Heart left ventricle (tissue), 16 donors: Measurements from ENCODE around the gene EPB41L2. TPM values are rescaled to one million over a fixed set of nuclear protein-coding genes. Genes with fewer than 3 reads are reported as not detected.

Experiments
- ATAC-seq, 4 donors: fragments of 200-7000 bp; cut with Tn5 transposase; one replicate each; pipeline ENCODE4 v1.9.1; 2020 to 2022; ENCODE audit warnings: moderate library complexity in 4 of 4, mild to moderate bottlenecking in 3 of 4, moderate number of reproducible peaks in 1 of 4
- DNase-seq, 5 donors: peaks; one replicate each; pipeline ENCODE4 v3.0.0-alpha.2; 2020
- H3K27ac ChIP-seq, 12 donors: fragments of 200-600 bp; sonication (generic) in 4 of 12; one replicate each; pipeline versions ENCODE4 v1.5.0 to v1.8.0; 2016 to 2022; ENCODE audit warnings: mild to moderate bottlenecking in 2 of 12
- H3K27me3 ChIP-seq, 9 donors: fragments of 200-600 bp; sonication (generic) in 2 of 9; one replicate each; pipeline versions ENCODE4 v1.5.1 to v1.8.0; 2016 to 2022; ENCODE audit warnings: mild to moderate bottlenecking in 3 of 9
- H3K36me3 ChIP-seq, 9 donors: fragments of 200-600 bp; sonication (generic) in 2 of 9; one replicate each; pipeline versions ENCODE4 v1.5.0 to v1.8.0; 2018 to 2022; ENCODE audit warnings: mild to moderate bottlenecking in 2 of 9
- H3K4me1 ChIP-seq, 12 donors: fragments of 200-600 bp; sonication (generic) in 4 of 12; one replicate each; pipeline versions ENCODE4 v1.5.0 to v1.8.0; 2016 to 2022; ENCODE audit warnings: mild to moderate bottlenecking in 3 of 12
- H3K4me3 ChIP-seq, 12 donors: fragments of 200-600 bp; sonication (generic) in 4 of 12; one replicate each; pipeline versions ENCODE4 v1.5.0 to v1.8.0; 2017 to 2022; ENCODE audit warnings: mild to moderate bottlenecking in 9 of 12, moderate library complexity in 4 of 12
- H3K9me3 ChIP-seq, 12 donors: fragments of 200-600 bp; sonication (generic) in 4 of 12; one replicate each; pipeline versions ENCODE4 v1.5.0 to v1.8.0; 2016 to 2022; ENCODE audit warnings: mild to moderate bottlenecking in 1 of 12
- POLR2A ChIP-seq, 2 donors: fragments of 450-650 bp; IDR thresholded peaks; one replicate each; pipeline ENCODE4 v1.6.1; 2017; ENCODE audit warnings: antibody characterized with exemption in 2 of 2, mild to moderate bottlenecking in 2 of 2, moderate library complexity in 2 of 2
- WGBS, 4 donors: extraction: QIAGEN DNeasy Blood & Tissue Kit in 2 of 4; methylation state at CpG; one replicate each; pipeline versions ENCODE4 v1.1.5 to v1.1.7; 2013 to 2018; 5-methylcytosine and 5-hydroxymethylcytosine counted together
- intact Hi-C, 10 donors: fragments of 100-400 bp; cut with DNase I; formaldehyde crosslinking; loops; one replicate each; pipeline versions ENCODE4 v1.11.1 to v1.14.2; 2022
- polyA plus RNA-seq, 2 donors: library from polyadenylated mRNA; stranded (reverse); fragments of 200-250 nt; gene quantifications; one replicate each; pipeline ENCODE4 v1.2.3, GENCODE V29; 2013
- total RNA-seq, 9 donors: library from RNA; depleted of rRNA in 2 of 9; stranded (reverse); fragments of >200 nt in 2 of 9; fragmentation: NEBNext Ultra II Directional in 3 of 9; extraction: Animal tissue kit (Norgen Biotek cat#: 25700) in 3 of 9; gene quantifications; one replicate each; pipeline versions ENCODE4 v1.1.0 to v1.2.4, GENCODE V29; 2016 to 2023
- TF ChIP-seq, protein P1 (sequence below), 12 donors: fragments of 200-600 bp; sonication (generic) in 4 of 12; IDR thresholded peaks; one replicate each; pipeline versions ENCODE4 v1.5.0 to v1.8.0; 2018 to 2022; ENCODE audit warnings: antibody characterized with exemption in 12 of 12, mild to moderate bottlenecking in 5 of 12
- donor health status: ischemic (EF 13 %, LVEDD 7.1; RV severe dilation, severe dysfunction).
- donor health status: healthy with polysubstance abuse.
- donor health status: DM: no; HTN: yes; CAD: no.
- donor health status: DM: no; HTN: no; CAD: no.
- donor health status: ischemic (EF 25% LVEDD 6.9; RV normal size, moderate dysfunction).
- donor health status: ischemic (EF 25% LVEDD 5.7; RV mildly dilated, moderate dysfunction).
- donor health status: healthy.
- donor health status: DM: yes; HTN: yes; CAD: no.
- donor health status: ischemic (EF 35%, LVEDD 5.7; RV mildly dilated, moderate dysfunction).
- donor health status: nonischemic (EF 11% LVEDD 7.7; RV severe dilation, severe dysfunction).
- donor health status: DM: yes; HTN: yes; CAD: no.
- donor health status: PGD.
- donor health status: ischemic (EF 29% LVEDD 5.4; RV normal size, mild dysfunction).
- donor health status: nonischemic (EF 23%, LVEDD 6.1; RV moderate dilation, normal function).

The EPB41L2 gene
- total and polyA plus RNA-seq, 11 donors = 21.3 to 115 (median 51.9) TPM

DNA sequence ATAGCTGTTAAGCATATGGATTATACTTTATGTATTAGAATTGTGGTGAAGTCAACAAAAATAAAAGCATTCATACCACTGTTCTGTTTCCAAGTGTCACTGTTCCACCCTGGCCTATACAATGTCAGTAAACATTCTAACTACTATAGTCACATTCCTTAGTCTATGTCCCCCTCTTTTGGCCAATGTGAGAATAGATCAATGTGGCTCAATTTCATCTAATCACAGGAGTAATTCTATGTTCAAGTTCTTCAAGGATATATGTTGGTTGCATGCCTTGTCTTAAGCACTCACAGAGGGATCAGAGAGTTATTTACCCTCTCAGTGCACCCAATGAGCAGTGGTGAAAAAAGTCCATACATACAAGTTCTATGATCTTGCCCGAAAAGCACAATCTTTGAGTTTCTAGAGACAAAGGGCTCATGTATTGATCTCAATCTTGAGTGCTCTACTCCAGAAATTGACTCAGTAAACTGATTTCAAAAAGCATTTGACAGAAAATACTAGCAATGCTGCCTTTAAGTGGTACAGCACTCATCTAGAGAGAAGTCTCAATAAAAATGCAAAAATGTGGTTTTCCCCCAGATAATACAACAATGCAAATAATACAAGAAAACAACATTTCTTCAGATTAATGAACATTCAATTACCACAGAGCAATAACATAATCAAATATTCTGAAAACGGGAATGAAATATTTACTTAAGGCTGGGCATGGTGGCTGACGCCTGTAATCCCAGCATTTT lies 219.3 kb downstream of the EPB41L2 start:
- Histone ChIP-seq H3K9me3 (no peaks in the 10 kb centered on the region), H3K4me1 (peaks cover 0 to 38% (median 4%) of the 10 kb centered on the region in 12 donors), H3K36me3 (peaks cover 0 to 28% (median 3%) of the 10 kb centered on the region in 9 donors), H3K27me3 (no peaks in the 10 kb centered on the region), H3K4me3 (no peak overlapping the region), H3K27ac (no peak overlapping the region)
- DNase-seq (no peak), ATAC-seq (no peak)
- 78 to 87% (median 80%) methylated on average over 3 of the region's 3 CpGs for WGBS, 4 donors
- no peak for TF ChIP-seq POLR2A (IDR thresholded peaks at IDR 0.05)
- TF ChIP-seq, protein P1, sequence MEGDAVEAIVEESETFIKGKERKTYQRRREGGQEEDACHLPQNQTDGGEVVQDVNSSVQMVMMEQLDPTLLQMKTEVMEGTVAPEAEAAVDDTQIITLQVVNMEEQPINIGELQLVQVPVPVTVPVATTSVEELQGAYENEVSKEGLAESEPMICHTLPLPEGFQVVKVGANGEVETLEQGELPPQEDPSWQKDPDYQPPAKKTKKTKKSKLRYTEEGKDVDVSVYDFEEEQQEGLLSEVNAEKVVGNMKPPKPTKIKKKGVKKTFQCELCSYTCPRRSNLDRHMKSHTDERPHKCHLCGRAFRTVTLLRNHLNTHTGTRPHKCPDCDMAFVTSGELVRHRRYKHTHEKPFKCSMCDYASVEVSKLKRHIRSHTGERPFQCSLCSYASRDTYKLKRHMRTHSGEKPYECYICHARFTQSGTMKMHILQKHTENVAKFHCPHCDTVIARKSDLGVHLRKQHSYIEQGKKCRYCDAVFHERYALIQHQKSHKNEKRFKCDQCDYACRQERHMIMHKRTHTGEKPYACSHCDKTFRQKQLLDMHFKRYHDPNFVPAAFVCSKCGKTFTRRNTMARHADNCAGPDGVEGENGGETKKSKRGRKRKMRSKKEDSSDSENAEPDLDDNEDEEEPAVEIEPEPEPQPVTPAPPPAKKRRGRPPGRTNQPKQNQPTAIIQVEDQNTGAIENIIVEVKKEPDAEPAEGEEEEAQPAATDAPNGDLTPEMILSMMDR (IDR thresholded peaks at IDR 0.05) = peak in 9 of 12 donors; percentile 15 to 55 (median 40)
- intact Hi-C loops = loop anchor here in 6 of 10 donors (10.0 kb wide), 1 partner anchor 519 kb away; no protein-coding TSS in a partner anchor

DNA sequence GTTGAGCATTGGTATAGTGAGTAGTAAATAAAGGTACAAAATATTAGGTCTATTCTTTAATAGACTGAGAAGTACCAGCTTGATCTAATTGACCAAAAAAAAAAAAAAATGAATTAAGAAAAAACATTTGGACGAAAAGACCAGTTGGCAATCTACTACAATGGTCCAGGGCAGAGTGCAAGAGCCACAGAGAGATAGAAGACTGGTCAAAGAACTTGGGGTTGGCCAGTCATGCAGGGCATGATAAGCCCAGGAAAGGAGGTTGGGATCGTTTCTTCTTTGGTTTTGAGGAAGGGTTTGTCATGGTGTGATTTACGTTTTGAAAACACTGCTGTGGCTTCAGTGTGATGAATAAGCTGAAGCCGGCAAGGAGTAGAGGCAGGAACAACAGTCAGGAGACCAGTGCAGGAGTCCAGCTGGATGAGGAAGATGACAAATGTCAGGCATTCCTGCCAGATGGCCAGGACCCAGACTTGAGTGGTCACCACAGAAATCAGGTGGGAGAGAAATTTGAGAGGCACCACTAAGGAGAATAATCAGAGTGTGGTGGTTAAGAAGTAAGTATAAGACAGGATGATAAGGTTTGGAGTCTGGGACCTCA lies 221.8 kb downstream of the EPB41L2 start:
- Histone ChIP-seq H3K4me3 (no peak overlapping the region), H3K27me3 (no peaks in the 10 kb centered on the region), H3K36me3 (peaks cover 0 to 36% (median 3%) of the 10 kb centered on the region in 9 donors), H3K9me3 (no peaks in the 10 kb centered on the region), H3K27ac (no peak overlapping the region), H3K4me1 (peaks cover 0 to 22% (median 0%) of the 10 kb centered on the region in 12 donors)
- WGBS, 4 donors = 70 to 77% (median 72%) methylated on average over 4 of the region's 4 CpGs
- DNase-seq (no peak), ATAC-seq (no peak)
- intact Hi-C loops = loop anchor here in 6 of 10 donors (10.0 kb wide), 1 partner anchor 516 kb away; no protein-coding TSS in a partner anchor
- no peak for TF ChIP-seq POLR2A (IDR thresholded peaks at IDR 0.05)
- TF ChIP-seq, protein P1 (IDR thresholded peaks at IDR 0.05) = no peak

DNA sequence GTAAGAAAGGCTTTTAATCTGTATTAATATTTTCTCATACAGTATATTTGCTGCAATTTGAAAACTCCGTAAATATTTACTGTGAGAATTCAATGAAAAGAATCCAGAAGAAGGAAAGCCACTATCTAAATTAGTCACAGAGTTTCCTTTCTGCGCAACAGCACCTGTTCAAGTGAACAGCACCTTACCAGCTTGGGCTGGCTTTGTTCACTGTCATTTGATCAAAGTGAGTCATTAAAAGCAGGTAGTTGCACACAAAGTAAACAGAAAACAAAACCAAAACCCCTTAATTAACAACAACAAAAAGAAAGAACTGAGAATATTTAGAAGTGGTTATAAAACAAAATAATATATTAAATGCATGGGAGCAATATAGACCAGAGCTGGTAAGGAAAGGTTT lies 223.0 kb downstream of the EPB41L2 start:
- Histone ChIP-seq H3K4me3 (no peak overlapping the region), H3K27me3 (no peaks in the 10 kb centered on the region), H3K27ac (no peak overlapping the region), H3K36me3 (peaks cover 0 to 36% (median 3%) of the 10 kb centered on the region in 9 donors), H3K9me3 (no peaks in the 10 kb centered on the region), H3K4me1 (peaks cover 0 to 22% (median 0%) of the 10 kb centered on the region in 12 donors)
- intact Hi-C loops = loop anchor here in 6 of 10 donors (10.0 kb wide), 1 partner anchor 515 kb away; no protein-coding TSS in a partner anchor
- no peak for TF ChIP-seq POLR2A (IDR thresholded peaks at IDR 0.05)
- TF ChIP-seq, protein P1 (IDR thresholded peaks at IDR 0.05) = no peak
- ATAC-seq (no peak), DNase-seq (no peak)
- WGBS, 4 donors = 95 to 98% (median 96%) methylated on average over 2 of the region's 2 CpGs

- TF ChIP-seq, protein P1 (IDR thresholded peaks at IDR 0.05) = no peak
- TF ChIP-seq POLR2A (IDR thresholded peaks at IDR 0.05) = no peak
- ATAC-seq = no peak
- DNase-seq = no peak
- no peaks in the 10 kb centered on the region for H3K27me3 ChIP-seq
- WGBS, 4 donors = 92 to 93% (median 93%) methylated on average over 2 of the region's 2 CpGs
- H3K4me3 ChIP-seq = no peak overlapping the region
- no peak overlapping the region for H3K27ac ChIP-seq
- intact Hi-C loops = no loop called here
- H3K4me1 ChIP-seq = peaks cover 0 to 22% (median 0%) of the 10 kb centered on the region in 12 donors
- H3K9me3 ChIP-seq = no peaks in the 10 kb centered on the region
- peaks cover 0 to 36% (median 3%) of the 10 kb centered on the region in 9 donors for H3K36me3 ChIP-seq
Observed at GRCh38 chr6:130839379-130839778, 223.7 kb downstream of the EPB41L2 start.
